Measurements from ENCODE around the gene GH2.

DNA sequence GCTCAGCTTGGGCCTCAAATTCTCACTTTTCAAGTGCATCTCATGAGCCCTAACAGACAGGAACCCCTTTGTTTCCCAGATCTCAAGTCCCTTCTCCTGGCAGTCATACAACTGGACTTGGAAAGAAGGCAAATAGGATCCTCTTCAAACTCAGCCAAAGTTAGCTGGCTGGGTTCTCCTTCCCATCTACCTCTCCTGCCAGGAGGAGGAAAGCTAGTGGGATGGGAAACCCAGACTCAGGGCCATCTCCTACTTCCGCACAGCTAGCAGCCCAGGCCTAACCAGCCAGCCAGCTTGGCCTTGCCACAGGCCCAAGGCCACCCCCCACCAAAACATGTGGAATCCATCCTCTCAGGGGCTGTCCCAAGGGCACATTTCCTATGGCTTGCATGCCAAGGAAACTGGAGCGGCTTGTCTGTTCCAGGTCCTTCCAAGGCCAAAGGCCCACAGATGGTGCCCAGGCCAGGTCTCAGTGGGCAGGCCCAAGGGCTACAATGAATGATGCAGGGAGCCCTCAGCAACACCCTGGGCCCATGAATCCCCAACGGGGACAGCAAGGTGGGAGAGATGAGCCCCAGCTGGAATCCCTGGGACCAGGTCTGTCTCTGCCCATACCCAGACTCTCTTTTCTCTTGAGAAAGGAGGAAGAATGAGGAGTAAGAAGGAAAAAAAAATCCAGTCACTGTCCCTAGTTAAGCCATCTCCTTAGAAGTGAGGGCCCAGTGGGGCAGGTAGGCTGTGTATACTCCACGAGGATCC is 41.0 kb downstream of the GH2 start:
- TF ChIP-seq, protein P1, sequence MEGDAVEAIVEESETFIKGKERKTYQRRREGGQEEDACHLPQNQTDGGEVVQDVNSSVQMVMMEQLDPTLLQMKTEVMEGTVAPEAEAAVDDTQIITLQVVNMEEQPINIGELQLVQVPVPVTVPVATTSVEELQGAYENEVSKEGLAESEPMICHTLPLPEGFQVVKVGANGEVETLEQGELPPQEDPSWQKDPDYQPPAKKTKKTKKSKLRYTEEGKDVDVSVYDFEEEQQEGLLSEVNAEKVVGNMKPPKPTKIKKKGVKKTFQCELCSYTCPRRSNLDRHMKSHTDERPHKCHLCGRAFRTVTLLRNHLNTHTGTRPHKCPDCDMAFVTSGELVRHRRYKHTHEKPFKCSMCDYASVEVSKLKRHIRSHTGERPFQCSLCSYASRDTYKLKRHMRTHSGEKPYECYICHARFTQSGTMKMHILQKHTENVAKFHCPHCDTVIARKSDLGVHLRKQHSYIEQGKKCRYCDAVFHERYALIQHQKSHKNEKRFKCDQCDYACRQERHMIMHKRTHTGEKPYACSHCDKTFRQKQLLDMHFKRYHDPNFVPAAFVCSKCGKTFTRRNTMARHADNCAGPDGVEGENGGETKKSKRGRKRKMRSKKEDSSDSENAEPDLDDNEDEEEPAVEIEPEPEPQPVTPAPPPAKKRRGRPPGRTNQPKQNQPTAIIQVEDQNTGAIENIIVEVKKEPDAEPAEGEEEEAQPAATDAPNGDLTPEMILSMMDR (IDR thresholded peaks at IDR 0.05; ENCODE audit: extremely low read depth in 1 of 2, insufficient read depth in 1 of 2, low read depth in 1 of 2, low read length in 2 of 2): no peak
- TF ChIP-seq POLR2A (IDR thresholded peaks at IDR 0.05; ENCODE audit: low read depth, low read length) (no peak), MYC (IDR thresholded peaks at IDR 0.05; ENCODE audit: low read depth, low read length) (no peak), EZH2 (IDR thresholded peaks at IDR 0.05; ENCODE audit: borderline replicate concordance, low read depth, low read length, severe bottlenecking) (no peak), FOS (IDR thresholded peaks at IDR 0.05; ENCODE audit: borderline replicate concordance, insufficient read depth, low read length) (no peak), POLR2AphosphoS5 (IDR thresholded peaks at IDR 0.05; ENCODE audit: insufficient read depth, low read depth, low read length) (no peak), GATA2 (IDR thresholded peaks at IDR 0.05; ENCODE audit: insufficient read depth, insufficient read length, low read depth, low read length) (no peak), JUN (IDR thresholded peaks at IDR 0.05; ENCODE audit: borderline replicate concordance, insufficient read depth, insufficient read length, low read depth) (no peak)
- TF ChIP-seq, protein P2, sequence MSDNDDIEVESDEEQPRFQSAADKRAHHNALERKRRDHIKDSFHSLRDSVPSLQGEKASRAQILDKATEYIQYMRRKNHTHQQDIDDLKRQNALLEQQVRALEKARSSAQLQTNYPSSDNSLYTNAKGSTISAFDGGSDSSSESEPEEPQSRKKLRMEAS (IDR thresholded peaks at IDR 0.05; ENCODE audit: insufficient read depth, insufficient read length): no peak
